Mucosa of rectum (tissue), 2 donors: ENCODE data around the gene NID1.

ENCODE experiments used
- H3K27ac ChIP-seq, 2 donors: one replicate each; pipeline ENCODE4 v1.7.0; 2013; ENCODE audit warnings: inconsistent platforms in 2 of 2, low read depth in 2 of 2, low read length in 2 of 2
- H3K27me3 ChIP-seq, 2 donors: one replicate each; pipeline ENCODE4 v1.7.0; 2013; ENCODE audit warnings: low read length in 2 of 2; ENCODE audit not compliant: control insufficient read depth in 2 of 2, insufficient read depth in 2 of 2
- H3K36me3 ChIP-seq, 2 donors: one replicate each; pipeline ENCODE4 v1.7.0; 2013; ENCODE audit warnings: low read length in 2 of 2; ENCODE audit not compliant: control insufficient read depth in 2 of 2, insufficient read depth in 2 of 2
- H3K4me1 ChIP-seq, 2 donors: one replicate each; pipeline ENCODE4 v1.7.0; 2013; ENCODE audit warnings: low read length in 2 of 2, mild to moderate bottlenecking in 1 of 2; ENCODE audit not compliant: control insufficient read depth in 2 of 2, insufficient read depth in 2 of 2
- H3K4me3 ChIP-seq, 2 donors: one replicate each; pipeline ENCODE4 v1.7.0; 2013; ENCODE audit warnings: low read length in 2 of 2
- H3K9ac ChIP-seq, 2 donors: one replicate each; pipeline ENCODE4 v1.7.0; 2013; ENCODE audit warnings: low read length in 2 of 2, low read depth in 1 of 2, mild to moderate bottlenecking in 1 of 2
- H3K9me3 ChIP-seq, 2 donors: one replicate each; pipeline ENCODE4 v1.7.0; 2013; ENCODE audit warnings: low read length in 2 of 2; ENCODE audit not compliant: control insufficient read depth in 2 of 2
- donor health status: healthy.
- donor health status: Normal muscosa, but diverticular disease.

The NID1 gene

GRCh38 chr1:236030534-236030933 is 34.4 kb downstream of the NID1 start:
- Histone ChIP-seq H3K27ac (no peak overlapping the region), H3K36me3 (peaks cover 3 to 4% of the 10 kb centered on the region in 2 donors)

GRCh38 chr1:236029428-236029940 is 35.4 kb downstream of the NID1 start:
- Histone ChIP-seq H3K4me1 (no peaks in the 10 kb centered on the region), H3K9ac (no peak overlapping the region), H3K27ac (no peak overlapping the region), H3K9me3 (no peaks in the 10 kb centered on the region), H3K4me3 (no peak overlapping the region), H3K27me3 (no peaks in the 10 kb centered on the region), H3K36me3 (peaks cover 4 to 6% of the 10 kb centered on the region in 2 donors)

More at GRCh38 chr1:236030534-236030933, 34.4 kb downstream of the NID1 start:
- no peaks in the 10 kb centered on the region for H3K9me3 ChIP-seq
- no peaks in the 10 kb centered on the region for H3K27me3 ChIP-seq
- H3K4me1 ChIP-seq: no peaks in the 10 kb centered on the region
- H3K9ac ChIP-seq: no peak overlapping the region
- no peak overlapping the region for H3K4me3 ChIP-seq

DNA sequence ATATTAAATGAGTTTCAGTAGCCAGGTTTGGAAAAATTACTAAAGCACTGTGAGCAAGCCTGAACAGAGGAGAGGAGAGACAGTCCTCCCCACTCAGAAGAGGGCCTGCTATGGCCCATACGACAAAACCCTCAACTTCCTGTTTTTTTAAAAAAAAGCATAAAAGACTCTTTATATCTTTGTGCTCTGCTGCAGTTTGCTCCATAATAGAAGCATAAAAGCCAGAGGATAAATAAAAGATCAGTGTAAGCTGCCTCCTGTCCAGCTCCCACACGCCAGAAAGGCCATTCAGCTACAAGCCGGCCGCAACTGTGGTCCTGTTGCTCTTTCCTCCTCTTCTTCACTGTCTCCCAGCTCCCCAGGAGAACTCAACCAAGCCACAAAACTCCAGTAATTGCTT is 37.8 kb downstream of the NID1 start:
- Histone ChIP-seq H3K36me3 (peaks cover 6 to 8% of the 10 kb centered on the region in 2 donors), H3K4me3 (no peak overlapping the region), H3K9me3 (no peaks in the 10 kb centered on the region), H3K27me3 (no peaks in the 10 kb centered on the region), H3K27ac (no peak overlapping the region), H3K4me1 (no peaks in the 10 kb centered on the region), H3K9ac (no peak overlapping the region)

- Histone ChIP-seq H3K9ac (no peak overlapping the region), H3K9me3 (no peaks in the 10 kb centered on the region), H3K27ac (no peak overlapping the region), H3K4me1 (no peaks in the 10 kb centered on the region), H3K36me3 (peaks cover 6 to 8% of the 10 kb centered on the region in 2 donors), H3K27me3 (no peaks in the 10 kb centered on the region), H3K4me3 (no peak overlapping the region)
Observed at GRCh38 chr1:236025836-236026235, 39.1 kb downstream of the NID1 start.

DNA sequence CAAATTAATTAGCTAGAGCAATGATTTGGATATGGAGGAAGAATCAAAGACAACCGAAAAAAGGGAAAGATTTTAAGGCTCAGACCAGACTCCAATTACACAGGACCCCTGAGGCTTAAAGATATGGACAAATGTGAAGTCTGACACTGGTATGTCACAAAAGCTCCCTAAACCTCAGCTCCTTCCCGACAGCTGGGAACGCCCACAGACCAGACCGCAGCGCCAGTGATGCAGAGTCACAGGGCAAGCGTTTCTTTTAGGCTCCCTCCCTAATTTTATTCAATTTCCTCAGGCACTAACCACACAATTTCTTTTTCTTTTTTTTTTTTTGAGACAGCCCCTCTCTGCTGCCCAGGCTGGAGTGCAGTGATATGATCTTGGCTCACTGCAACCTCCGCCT is 40.2 kb downstream of the NID1 start:
- Histone ChIP-seq H3K4me1 (no peaks in the 10 kb centered on the region), H3K9ac (no peak overlapping the region), H3K27me3 (no peaks in the 10 kb centered on the region), H3K4me3 (no peak overlapping the region), H3K9me3 (no peaks in the 10 kb centered on the region), H3K27ac (no peak overlapping the region), H3K36me3 (peaks cover 6 to 8% of the 10 kb centered on the region in 2 donors)

DNA sequence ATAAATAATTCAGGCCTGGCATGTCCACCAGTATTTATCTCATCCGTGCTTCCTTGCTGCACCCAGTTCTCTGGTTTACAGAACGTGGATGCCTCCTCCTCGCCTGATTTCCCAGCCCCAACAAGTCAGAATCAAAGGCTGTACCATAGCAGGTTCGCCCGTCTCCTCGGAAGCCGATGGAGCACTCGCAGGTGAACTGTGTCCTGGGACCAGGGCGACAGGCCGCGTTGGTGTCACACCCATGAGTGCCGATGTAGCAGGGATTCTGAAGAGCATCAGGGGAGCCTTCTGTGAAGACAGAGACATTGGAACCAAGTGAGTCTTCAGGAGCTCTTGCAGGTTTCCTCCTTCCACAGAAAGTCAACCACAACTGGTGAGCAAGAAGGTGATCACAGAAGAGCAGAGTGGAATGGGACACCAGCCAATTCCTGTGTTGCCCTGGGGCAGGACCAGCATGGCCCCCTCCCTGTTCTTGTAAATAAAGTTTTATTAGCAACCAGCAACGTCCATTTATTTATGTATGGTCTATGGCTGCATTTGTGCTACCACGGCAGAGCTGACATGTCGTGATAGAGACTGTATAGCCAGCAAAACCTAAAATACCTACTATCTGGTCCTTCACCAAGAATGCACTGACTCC is 40.8 kb downstream of the NID1 start:
- H3K9me3 ChIP-seq: no peaks in the 10 kb centered on the region
- no peak overlapping the region for H3K9ac ChIP-seq
- H3K27ac ChIP-seq: no peak overlapping the region
- H3K4me3 ChIP-seq: no peak overlapping the region
- no peaks in the 10 kb centered on the region for H3K4me1 ChIP-seq
- no peaks in the 10 kb centered on the region for H3K27me3 ChIP-seq
- H3K36me3 ChIP-seq: peaks cover 2 to 8% of the 10 kb centered on the region in 2 donors

- H3K4me1 ChIP-seq: no peaks in the 10 kb centered on the region
- no peaks in the 10 kb centered on the region for H3K9me3 ChIP-seq
- H3K9ac ChIP-seq: no peak overlapping the region
- H3K27me3 ChIP-seq: no peaks in the 10 kb centered on the region
- H3K36me3 ChIP-seq: peaks cover 2 to 8% of the 10 kb centered on the region in 2 donors
- peak overlapping the region; percentile 13 to 56 for H3K27ac ChIP-seq
- no peak overlapping the region for H3K4me3 ChIP-seq
Observed at GRCh38 chr1:236021424-236022135, 43.3 kb downstream of the NID1 start.

- no peaks in the 10 kb centered on the region for H3K9me3 ChIP-seq
- H3K27ac ChIP-seq: peak overlapping the region; percentile 37 to 56
- H3K36me3 ChIP-seq: peaks cover 2 to 4% of the 10 kb centered on the region in 2 donors
- H3K9ac ChIP-seq: no peak overlapping the region
- H3K4me3 ChIP-seq: no peak overlapping the region
- H3K27me3 ChIP-seq: no peaks in the 10 kb centered on the region
- no peaks in the 10 kb centered on the region for H3K4me1 ChIP-seq
Observed at GRCh38 chr1:236020359-236021219, 44.3 kb downstream of the NID1 start.

DNA sequence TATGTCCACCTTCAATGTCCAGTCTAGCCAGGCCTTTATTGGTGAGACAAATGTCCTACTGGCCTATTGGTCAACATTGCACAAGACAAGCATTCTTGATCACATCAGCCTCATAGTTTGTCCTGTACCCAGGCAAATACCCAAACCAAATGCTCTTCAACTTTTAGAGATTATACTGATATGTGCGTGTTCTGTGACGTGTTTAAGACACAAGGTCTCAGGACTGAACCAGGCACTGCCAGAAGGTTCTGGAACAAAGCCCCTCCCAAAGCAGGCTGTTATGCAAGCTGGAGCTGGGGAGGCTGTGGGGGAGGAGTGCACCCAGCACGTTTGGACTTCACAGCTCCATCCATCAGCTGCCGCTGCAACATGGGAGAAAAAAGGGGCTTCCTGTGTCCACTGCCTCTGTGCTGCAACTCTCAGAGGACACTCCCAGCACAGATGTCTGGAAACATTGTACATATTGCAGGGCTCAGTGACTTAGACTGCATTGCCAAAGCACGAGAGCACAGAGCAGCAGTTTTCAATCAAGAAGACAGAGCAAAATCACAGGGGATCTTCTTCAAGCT is 45.9 kb downstream of the NID1 start:
- Histone ChIP-seq H3K4me1 (no peaks in the 10 kb centered on the region), H3K9ac (no peak overlapping the region)

More for the DNA sequence above, 45.9 kb downstream of the NID1 start:
- Histone ChIP-seq H3K36me3 (peaks cover 0 to 2% of the 10 kb centered on the region in 2 donors), H3K9me3 (no peaks in the 10 kb centered on the region), H3K4me3 (no peak overlapping the region), H3K27ac (peak overlapping the region in 1 of 2 donors; percentile 73), H3K27me3 (no peaks in the 10 kb centered on the region)
